Thoracic aorta (tissue), 2 donors: ENCODE data around the gene MALL. TPM values are rescaled to one million over a fixed set of nuclear protein-coding genes. Genes with fewer than 3 reads are reported as not detected.
A peak's percentile ranks its signal among the peaks of the same experiment; 100 is the strongest.
"Not testable (repeated sequence)": the region's sequence is repeated elsewhere in the genome, so short reads cannot be mapped to it uniquely, and the experiment has no call there.

Experiments
- ATAC-seq: fragments of 150-250 bp; one replicate; pipeline ENCODE4 v1.8.0; 2017; ENCODE audit warnings: low read depth; ENCODE audit not compliant: insufficient number of reproducible peaks, low FRiP score
- DNase-seq: peaks from one replicate; pipeline ENCODE4 v3.0.0-alpha.2; 2020; ENCODE audit warnings: low spot score
- H3K27ac ChIP-seq, 2 donors: fragments of 200-600 bp; sonication (generic); 1 replicate in 1 of 2; 2 replicates in 1 of 2; pipeline ENCODE4 v1.5.1; 2016; ENCODE audit warnings: mild to moderate bottlenecking in 2 of 2, moderate library complexity in 2 of 2
- H3K27me3 ChIP-seq: fragments of 200-600 bp; sonication (generic); replicated peaks from 2 replicates; pipeline ENCODE4 v1.6.0; 2016; ENCODE audit warnings: mild to moderate bottlenecking; ENCODE audit not compliant: insufficient read depth
- H3K36me3 ChIP-seq: fragments of 200-600 bp; sonication (generic); one replicate; pipeline ENCODE4 v1.5.1; 2016
- H3K4me1 ChIP-seq, 2 donors: fragments of 200-600 bp; sonication (generic); 1 replicate in 1 of 2; 2 replicates in 1 of 2; pipeline versions ENCODE4 v1.5.1 to v1.6.0; 2016; ENCODE audit warnings: low read depth in 2 of 2, mild to moderate bottlenecking in 1 of 2; ENCODE audit not compliant: control insufficient read depth in 1 of 2
- H3K4me3 ChIP-seq: fragments of 200-600 bp; sonication (generic); 2 replicates; pipeline ENCODE4 v1.5.1; 2016; ENCODE audit warnings: mild to moderate bottlenecking
- H3K9me3 ChIP-seq: fragments of 200-600 bp; sonication (generic); 2 replicates; pipeline ENCODE4 v1.5.1; 2016
- CTCF ChIP-seq: fragments of 200-600 bp; sonication (generic); IDR thresholded peaks from one replicate; pipeline ENCODE4 v1.5.1; 2019; ENCODE audit warnings: antibody characterized with exemption
- total RNA-seq, 2 donors: library from RNA; depleted of rRNA; stranded (reverse); fragments of >200 nt; gene quantifications; one replicate each; pipeline versions ENCODE4 v1.1.0 to v1.2.3, GENCODE V29; 2016

Gene MALL
- total RNA-seq, 2 donors from 2014 or later = 25.3 to 27.6 TPM

DNA sequence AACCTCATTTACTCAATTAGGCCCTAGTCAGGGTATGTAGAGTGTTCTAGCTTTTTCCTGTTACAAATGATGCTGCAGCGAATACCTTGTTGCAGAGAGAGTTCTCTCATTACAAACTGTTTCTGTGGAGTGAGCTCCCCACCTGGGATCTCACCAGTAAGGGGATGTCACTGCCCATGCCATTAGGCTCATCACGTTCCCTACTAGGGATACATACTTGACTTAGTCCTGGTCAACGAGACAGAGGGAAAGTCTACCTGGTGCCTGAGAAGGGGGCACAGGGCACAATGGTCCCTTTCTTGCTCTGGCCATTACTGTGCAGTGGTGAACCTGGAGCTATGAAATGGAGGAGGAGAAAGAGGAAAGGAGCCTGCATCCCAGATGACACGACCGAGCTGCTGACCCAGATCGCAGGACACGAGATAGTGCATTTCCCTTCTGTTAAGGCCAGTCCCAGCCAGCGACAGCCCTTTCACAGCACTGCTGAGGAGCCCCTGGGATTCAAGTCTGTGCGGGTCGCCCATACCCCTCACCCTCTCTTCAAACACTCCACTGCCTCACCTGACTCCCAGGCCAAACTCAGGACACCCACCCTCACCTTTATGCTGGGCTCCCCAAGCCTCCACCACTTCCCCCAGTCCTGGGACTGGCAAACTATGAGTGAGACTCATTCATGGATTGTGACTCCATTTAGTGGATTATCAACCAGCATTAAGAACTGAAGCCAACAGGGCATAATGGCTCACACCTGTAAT lies 16.0 kb downstream of the MALL start:
- Histone ChIP-seq H3K4me1 (peaks cover 20 to 57% of the 10 kb centered on the region in 2 donors), H3K27ac (peak overlapping the region; percentile 23 to 97), H3K4me3 (no peak overlapping the region), H3K36me3 (no peaks in the 10 kb centered on the region), H3K9me3 (no peaks in the 10 kb centered on the region), H3K27me3 (no peaks in the 10 kb centered on the region)
- ATAC-seq (no peak), DNase-seq (no peak)
- no peak for TF ChIP-seq CTCF

DNA sequence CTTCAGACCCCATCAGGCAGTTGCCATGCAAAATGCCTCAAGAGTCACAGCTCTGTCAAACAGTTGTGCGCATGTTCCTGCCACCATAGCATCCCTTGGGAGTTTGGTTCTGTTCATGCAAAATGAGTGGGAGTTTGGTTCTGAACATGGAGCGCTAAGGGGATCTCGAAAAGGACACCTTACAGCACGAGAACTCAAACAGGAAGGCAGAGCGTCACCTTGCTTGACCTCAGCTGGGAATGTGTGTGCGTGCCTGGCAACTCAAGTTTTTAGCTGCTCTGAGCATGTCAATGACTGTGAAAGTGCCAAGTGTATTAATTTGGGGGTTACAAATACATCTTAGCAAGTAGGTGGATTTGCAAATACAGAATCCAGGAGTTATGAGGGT lies 16.6 kb downstream of the MALL start:
- H3K36me3 ChIP-seq = no peaks in the 10 kb centered on the region
- TF ChIP-seq CTCF = no peak
- no peaks in the 10 kb centered on the region for H3K9me3 ChIP-seq
- peaks cover 20 to 57% of the 10 kb centered on the region in 2 donors for H3K4me1 ChIP-seq
- peak overlapping the region; percentile 23 to 97 for H3K27ac ChIP-seq
- no peak overlapping the region for H3K4me3 ChIP-seq
- no peak for ATAC-seq
- DNase-seq = no peak
- H3K27me3 ChIP-seq = no peaks in the 10 kb centered on the region

- TF ChIP-seq CTCF = no peak
- Histone ChIP-seq H3K27me3 (no peaks in the 10 kb centered on the region), H3K27ac (no peak overlapping the region), H3K36me3 (no peaks in the 10 kb centered on the region), H3K4me3 (no peak overlapping the region), H3K9me3 (no peaks in the 10 kb centered on the region), H3K4me1 (peaks cover 20 to 52% of the 10 kb centered on the region in 2 donors)
- no peak for ATAC-seq
- DNase-seq = no peak
Measured at GRCh38 chr2:110097506-110098220, 18.0 kb downstream of the MALL start.

DNA sequence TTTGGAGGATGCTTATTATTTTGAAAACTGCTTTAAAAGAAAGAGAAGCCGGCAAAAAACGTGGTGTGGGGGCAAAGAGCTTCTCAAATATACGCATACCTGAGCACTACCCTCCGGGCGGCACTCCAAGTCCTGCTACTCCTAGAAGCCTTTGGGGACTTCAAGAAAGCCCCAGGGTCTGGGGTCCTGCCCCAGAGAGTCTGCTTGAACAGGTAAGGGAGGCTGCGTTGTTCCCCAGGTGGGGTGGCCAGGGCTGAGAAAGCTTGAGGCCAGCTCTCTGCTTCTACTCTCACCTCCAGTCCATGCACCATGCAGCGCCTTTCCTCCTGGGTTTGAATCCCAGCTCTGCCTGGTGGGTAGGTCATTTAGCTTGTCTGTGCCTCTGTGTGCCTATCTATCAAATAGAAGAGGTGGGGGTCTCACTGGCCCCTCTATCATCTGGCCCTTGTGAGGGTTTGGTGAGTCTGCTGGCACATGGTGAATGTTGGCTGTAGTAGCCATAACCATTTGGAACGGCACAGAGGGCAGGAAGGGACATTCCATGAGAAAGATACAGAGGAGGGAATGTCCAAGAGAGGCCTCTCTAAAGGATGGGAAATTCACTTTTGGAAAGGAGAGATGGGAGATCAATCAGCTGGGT lies 19.5 kb downstream of the MALL start:
- DNase-seq = no peak
- Histone ChIP-seq H3K27me3 (no peaks in the 10 kb centered on the region), H3K4me3 (no peak overlapping the region), H3K4me1 (peaks cover 11 to 36% of the 10 kb centered on the region in 2 donors), H3K9me3 (no peaks in the 10 kb centered on the region), H3K36me3 (no peaks in the 10 kb centered on the region), H3K27ac (peak overlapping the region; percentile 8 to 57)
- no peak for ATAC-seq
- TF ChIP-seq CTCF = no peak

- DNase-seq, H3K4me3 ChIP-seq, H3K27me3 ChIP-seq, ATAC-seq, H3K9me3 ChIP-seq, H3K36me3 ChIP-seq: not testable (repeated sequence)
- Histone ChIP-seq H3K27ac (peak overlapping the region in 1 of 2 donors; percentile 57), H3K4me1 (peaks cover 5 to 25% of the 10 kb centered on the region in 2 donors)
Measured at GRCh38 chr2:110094884-110095534, 20.6 kb downstream of the MALL start.

DNA sequence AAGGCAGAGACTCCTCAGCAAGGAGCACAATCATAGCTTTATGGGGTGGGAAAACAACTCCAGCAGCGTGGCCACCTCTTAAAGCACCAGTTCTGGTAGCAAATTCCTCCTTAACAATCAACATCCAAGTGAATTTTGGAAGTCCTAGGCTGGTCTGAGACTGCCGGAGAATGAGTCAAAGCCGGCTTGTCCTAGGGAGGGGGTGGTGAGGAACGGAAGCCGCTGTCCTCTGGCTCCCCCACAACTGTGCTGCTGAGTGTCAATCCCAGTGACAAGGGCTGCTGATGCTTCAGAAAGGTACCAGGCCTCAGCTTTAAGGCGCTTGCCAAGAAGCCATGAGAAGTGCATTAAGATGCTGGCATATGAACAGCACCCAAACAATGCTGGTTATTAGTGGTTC lies 21.7 kb downstream of the MALL start:
- peak; percentile 21 for ATAC-seq
- not testable (repeated sequence) for DNase-seq

DNA sequence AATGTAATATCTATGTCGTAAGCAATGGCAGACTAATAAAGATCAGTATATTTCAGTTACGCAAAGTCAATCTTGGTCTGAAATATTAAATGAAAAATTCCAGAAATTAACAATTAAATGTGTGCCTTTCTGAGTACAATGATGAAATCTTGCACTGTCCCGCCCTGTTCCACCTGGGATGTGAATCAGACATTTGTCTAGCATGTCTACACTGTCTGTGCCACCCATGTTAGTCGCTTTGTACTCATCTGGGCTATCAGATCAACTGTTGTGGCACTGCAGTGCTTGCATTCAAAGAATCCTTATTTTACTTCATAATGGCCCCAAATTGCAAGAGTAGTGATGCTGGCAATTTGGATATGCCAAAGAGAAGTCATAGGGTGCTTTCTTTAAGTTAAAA lies 25.5 kb downstream of the MALL start:
- not testable (repeated sequence) for H3K4me3 ChIP-seq, H3K9me3 ChIP-seq, H3K27ac ChIP-seq, H3K36me3 ChIP-seq, H3K4me1 ChIP-seq, DNase-seq, H3K27me3 ChIP-seq, ATAC-seq

More for the DNA sequence above, 21.7 kb downstream of the MALL start:
- H3K9me3 ChIP-seq, H3K27me3 ChIP-seq, H3K36me3 ChIP-seq, H3K4me3 ChIP-seq, H3K27ac ChIP-seq: not testable (repeated sequence)
- H3K4me1 ChIP-seq = peaks cover 5 to 15% of the 10 kb centered on the region in 2 donors

DNA sequence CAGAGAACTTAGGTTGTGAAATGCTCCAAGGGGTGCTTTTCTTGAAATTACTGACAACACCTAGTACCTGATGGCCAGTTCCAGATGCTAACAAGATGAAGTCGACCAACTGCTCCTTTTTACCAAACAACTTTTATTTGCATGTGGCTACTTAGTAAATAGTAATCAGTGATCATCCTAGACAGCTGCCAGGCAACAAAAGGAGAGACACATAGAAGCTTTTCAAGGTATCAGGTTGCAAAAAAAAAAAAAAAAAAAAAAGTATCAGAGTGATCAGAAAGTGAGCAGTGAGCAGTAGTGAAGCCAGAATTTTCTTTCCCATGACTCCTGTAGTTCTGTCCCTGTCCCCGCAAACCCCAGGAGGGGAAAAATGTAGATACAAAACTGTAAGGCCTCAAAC lies 31.9 kb downstream of the MALL start:
- not testable (repeated sequence) for H3K9me3 ChIP-seq, H3K36me3 ChIP-seq, H3K4me1 ChIP-seq, H3K4me3 ChIP-seq, DNase-seq, H3K27me3 ChIP-seq, H3K27ac ChIP-seq, ATAC-seq
